WERI-Rb-1 (cell line): ENCODE measurements around the gene GALNT12.

Experiments
- DNase-seq: peaks from one replicate; pipeline ENCODE4 v3.0.0-alpha.2; 2020
- H3K27ac ChIP-seq: fragments of 250-450 bp; sonication (Bioruptor Pico); 2 replicates; pipeline ENCODE4 v1.5.1; 2020; ENCODE audit warnings: mild to moderate bottlenecking, moderate library complexity
- H3K27me3 ChIP-seq: fragments of 250-450 bp; sonication (Bioruptor Pico); 2 replicates; pipeline ENCODE4 v1.5.1; 2021; ENCODE audit warnings: mild to moderate bottlenecking, low read depth, moderate library complexity; ENCODE audit not compliant: insufficient read depth, severe bottlenecking
- H3K36me3 ChIP-seq: fragments of 250-450 bp; sonication (Bioruptor Pico); 2 replicates; pipeline ENCODE4 v1.5.1; 2020; ENCODE audit warnings: mild to moderate bottlenecking, moderate library complexity
- H3K4me3 ChIP-seq: 2 replicates; pipeline ENCODE4 v1.5.1; 2011; ENCODE audit warnings: low read depth, mild to moderate bottlenecking, control low read depth, low read length
- H3K9me3 ChIP-seq: fragments of 250-450 bp; sonication (Bioruptor Pico); 2 replicates; pipeline ENCODE4 v1.5.1; 2021; ENCODE audit warnings: mild to moderate bottlenecking, moderate library complexity; ENCODE audit not compliant: severe bottlenecking
- CTCF ChIP-seq: IDR thresholded peaks from 2 replicates; pipeline ENCODE4 v1.5.1; 2011; ENCODE audit warnings: low read depth, mild to moderate bottlenecking, control low read depth, inconsistent platforms, low read length

GALNT12 gene

GRCh38 chr9:98860871-98861293 is 53.4 kb downstream of the GALNT12 start:
- no peaks in the 10 kb centered on the region for H3K27me3 ChIP-seq
- no peaks in the 10 kb centered on the region for H3K36me3 ChIP-seq
- TF ChIP-seq CTCF = peak; percentile 51
- peak; percentile 26 for DNase-seq
- no peak overlapping the region for H3K4me3 ChIP-seq
- no peak overlapping the region for H3K27ac ChIP-seq
- H3K9me3 ChIP-seq = peaks cover 2% of the 10 kb centered on the region

GRCh38 chr9:98861781-98862504 is 54.5 kb downstream of the GALNT12 start:
- H3K4me3 ChIP-seq = no peak overlapping the region
- H3K27ac ChIP-seq = no peak overlapping the region
- H3K27me3 ChIP-seq = peaks cover 4% of the 10 kb centered on the region
- TF ChIP-seq CTCF = no peak
- DNase-seq = peak; percentile 58
- no peaks in the 10 kb centered on the region for H3K36me3 ChIP-seq
- H3K9me3 ChIP-seq = peaks cover 2% of the 10 kb centered on the region

GRCh38 chr9:98862936-98863335 is 55.5 kb downstream of the GALNT12 start:
- Histone ChIP-seq H3K27me3 (peaks cover 4% of the 10 kb centered on the region), H3K4me3 (no peak overlapping the region), H3K27ac (no peak overlapping the region), H3K9me3 (peaks cover 2% of the 10 kb centered on the region), H3K36me3 (no peaks in the 10 kb centered on the region)
- no peak for TF ChIP-seq CTCF
- DNase-seq = no peak

GRCh38 chr9:98864281-98865174 is 57.1 kb downstream of the GALNT12 start:
- peaks cover 7% of the 10 kb centered on the region for H3K9me3 ChIP-seq
- H3K27me3 ChIP-seq = peaks cover 4% of the 10 kb centered on the region
- no peaks in the 10 kb centered on the region for H3K36me3 ChIP-seq
- no peak for DNase-seq
- no peak for TF ChIP-seq CTCF
- H3K4me3 ChIP-seq = no peak overlapping the region
- H3K27ac ChIP-seq = no peak overlapping the region

GRCh38 chr9:98865284-98865875 is 57.9 kb downstream of the GALNT12 start:
- peaks cover 4% of the 10 kb centered on the region for H3K27me3 ChIP-seq
- peaks cover 7% of the 10 kb centered on the region for H3K9me3 ChIP-seq
- no peak for DNase-seq
- TF ChIP-seq CTCF = no peak
- H3K27ac ChIP-seq = no peak overlapping the region
- H3K36me3 ChIP-seq = no peaks in the 10 kb centered on the region
- no peak overlapping the region for H3K4me3 ChIP-seq
